GM20000 (cell line): Measurements from ENCODE around the gene AQP5.
A peak's percentile ranks its signal among the peaks of the same experiment; 100 is the strongest.

Experiments
- DNase-seq: peaks from one replicate; pipeline ENCODE4 v3.0.0; 2012; ENCODE audit warnings: low spot score
- TF ChIP-seq, protein P1 (sequence below): IDR thresholded peaks from 2 replicates; pipeline ENCODE4 v1.5.1; 2012; ENCODE audit warnings: mild to moderate bottlenecking, control low read depth; ENCODE audit errors: extremely low read depth, missing control alignments

AQP5 gene

DNA sequence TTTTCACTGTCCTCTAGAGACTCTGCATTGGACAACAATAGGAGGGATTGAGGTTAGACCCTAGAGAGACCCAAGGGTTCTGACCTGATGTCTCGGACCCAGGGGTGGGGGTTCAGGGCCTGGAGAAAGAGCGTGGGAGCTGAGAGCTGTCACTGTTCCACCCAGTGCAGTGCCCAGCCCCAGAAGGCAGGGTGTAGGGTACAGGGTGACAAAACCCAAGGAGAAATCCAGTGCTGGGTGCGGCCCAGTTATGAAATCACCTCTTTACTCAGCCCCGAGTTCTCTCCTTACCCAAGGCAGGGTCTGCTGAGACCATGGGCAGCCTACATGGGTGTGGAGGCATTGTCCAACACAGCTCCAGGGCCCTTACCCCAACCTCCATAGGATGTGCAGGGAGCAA lies 8.5 kb upstream of the AQP5 start:
- no peak for DNase-seq
- TF ChIP-seq, protein P1, sequence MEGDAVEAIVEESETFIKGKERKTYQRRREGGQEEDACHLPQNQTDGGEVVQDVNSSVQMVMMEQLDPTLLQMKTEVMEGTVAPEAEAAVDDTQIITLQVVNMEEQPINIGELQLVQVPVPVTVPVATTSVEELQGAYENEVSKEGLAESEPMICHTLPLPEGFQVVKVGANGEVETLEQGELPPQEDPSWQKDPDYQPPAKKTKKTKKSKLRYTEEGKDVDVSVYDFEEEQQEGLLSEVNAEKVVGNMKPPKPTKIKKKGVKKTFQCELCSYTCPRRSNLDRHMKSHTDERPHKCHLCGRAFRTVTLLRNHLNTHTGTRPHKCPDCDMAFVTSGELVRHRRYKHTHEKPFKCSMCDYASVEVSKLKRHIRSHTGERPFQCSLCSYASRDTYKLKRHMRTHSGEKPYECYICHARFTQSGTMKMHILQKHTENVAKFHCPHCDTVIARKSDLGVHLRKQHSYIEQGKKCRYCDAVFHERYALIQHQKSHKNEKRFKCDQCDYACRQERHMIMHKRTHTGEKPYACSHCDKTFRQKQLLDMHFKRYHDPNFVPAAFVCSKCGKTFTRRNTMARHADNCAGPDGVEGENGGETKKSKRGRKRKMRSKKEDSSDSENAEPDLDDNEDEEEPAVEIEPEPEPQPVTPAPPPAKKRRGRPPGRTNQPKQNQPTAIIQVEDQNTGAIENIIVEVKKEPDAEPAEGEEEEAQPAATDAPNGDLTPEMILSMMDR: no peak

DNA sequence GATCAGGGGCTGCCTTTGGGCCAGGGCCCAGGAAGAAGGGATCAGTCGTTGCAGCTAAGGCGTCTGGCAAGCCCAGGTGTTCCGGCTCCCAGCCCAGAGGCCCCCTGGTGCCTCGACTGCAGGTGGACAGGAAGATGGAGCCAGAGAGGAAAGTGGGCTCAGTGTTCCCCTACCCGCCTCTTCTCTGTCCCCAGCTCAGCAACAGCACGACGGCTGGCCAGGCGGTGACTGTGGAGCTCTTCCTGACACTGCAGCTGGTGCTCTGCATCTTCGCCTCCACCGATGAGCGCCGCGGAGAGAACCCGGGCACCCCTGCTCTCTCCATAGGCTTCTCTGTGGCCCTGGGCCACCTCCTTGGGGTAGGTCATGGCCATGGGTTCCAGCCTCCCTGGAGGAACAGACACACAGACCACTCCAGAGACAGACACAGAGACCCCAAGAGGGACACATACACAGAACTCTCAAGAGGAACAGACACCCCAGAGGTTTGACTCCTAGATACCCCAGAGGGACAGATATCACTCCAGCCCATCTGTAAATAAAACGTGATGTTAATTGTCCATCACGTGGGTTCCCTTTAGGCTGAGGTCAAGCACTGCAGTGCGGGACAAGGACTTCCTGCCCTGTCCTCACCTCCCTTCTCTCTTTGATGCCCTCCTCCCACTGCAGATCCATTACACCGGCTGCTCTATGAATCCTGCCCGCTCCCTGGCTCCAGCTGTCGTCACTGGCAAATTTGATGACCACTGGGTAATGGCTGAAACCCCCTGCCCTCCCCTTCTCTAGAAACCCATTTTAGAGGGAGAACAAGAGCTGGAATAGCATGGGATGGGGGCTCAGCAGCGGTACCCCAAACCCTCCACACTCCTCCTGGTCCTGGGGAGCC lies 7.5 kb upstream of the AQP5 start:
- DNase-seq: no peak
- TF ChIP-seq, protein P1: no peak

DNA sequence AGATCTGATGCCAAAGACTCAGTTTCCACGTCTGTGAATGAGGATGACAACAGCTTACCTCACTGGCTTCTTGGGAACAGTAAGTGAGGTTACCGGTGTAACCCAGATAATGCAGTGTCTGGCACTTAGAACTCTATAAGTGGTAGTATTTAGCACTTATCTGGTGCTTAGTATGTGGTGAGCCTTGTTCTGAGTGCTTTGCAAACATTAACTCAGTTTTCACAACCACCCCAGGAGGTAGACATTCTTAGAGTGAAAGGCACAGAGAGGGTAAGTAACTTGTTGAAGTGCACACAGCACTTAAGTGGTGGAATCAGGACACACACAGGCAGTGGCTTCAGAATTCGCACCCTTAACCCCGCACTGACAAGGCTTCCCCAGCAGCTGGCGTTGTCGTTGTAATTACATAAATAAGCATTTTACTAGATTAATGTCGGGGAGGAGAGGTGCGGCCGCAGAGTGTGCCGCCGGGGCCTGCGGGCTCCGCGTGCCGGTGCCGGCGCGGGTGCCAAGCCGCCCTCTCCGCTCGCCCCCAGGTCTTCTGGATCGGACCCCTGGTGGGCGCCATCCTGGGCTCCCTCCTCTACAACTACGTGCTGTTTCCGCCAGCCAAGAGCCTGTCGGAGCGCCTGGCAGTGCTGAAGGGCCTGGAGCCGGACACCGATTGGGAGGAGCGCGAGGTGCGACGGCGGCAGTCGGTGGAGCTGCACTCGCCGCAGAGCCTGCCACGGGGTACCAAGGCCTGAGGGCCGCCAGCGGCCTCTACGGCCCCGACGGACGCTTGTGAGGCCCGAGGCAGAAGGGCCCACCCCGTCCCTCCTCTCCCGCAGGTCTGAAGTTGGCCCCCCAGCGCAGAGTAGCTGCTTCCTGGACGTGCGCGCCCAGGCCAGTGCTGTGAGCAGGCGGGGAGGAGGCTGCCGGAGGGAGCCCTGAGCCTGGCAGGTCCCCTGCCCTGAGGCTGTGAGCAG lies 6.5 kb upstream of the AQP5 start:
- TF ChIP-seq, protein P1: no peak
- DNase-seq: no peak

DNA sequence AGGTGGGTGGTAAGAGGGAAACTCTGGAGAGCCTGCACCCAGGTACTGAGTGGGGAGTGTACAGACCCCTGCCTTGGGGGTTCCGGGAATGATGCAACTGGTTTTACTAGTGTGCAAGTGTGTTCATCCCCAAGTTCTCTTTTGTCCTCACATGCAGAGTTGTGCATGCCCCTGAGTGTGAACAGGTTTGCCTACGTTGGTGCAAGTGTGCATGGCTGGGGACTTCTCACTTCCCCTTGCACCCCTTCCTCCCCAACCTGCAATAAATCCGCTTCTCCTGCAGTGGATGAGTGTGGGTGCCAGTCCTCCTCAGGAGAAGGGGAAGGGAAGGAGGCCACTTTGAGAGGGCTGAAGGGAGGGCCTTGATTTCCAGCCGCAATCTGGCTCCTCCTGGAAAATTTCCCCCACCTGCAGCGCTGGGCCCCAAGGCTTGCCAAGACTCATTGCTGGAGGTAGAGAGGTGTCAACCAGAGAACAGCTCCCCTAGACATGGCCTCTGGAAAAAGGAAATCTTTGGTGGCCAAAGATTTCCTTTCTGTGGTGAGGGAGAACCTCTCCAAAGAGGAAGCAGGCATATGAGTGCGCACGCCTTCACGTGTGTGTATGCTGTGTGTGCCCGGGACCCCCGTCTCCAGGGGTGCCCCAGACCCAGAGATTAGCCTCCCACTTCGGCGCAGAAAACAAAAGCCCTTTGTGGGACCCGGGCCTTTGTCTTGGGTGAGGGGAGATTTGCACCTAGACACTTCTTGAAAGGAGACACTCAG lies 5.6 kb upstream of the AQP5 start:
- peak; percentile 40 for DNase-seq
- TF ChIP-seq, protein P1: no peak

DNA sequence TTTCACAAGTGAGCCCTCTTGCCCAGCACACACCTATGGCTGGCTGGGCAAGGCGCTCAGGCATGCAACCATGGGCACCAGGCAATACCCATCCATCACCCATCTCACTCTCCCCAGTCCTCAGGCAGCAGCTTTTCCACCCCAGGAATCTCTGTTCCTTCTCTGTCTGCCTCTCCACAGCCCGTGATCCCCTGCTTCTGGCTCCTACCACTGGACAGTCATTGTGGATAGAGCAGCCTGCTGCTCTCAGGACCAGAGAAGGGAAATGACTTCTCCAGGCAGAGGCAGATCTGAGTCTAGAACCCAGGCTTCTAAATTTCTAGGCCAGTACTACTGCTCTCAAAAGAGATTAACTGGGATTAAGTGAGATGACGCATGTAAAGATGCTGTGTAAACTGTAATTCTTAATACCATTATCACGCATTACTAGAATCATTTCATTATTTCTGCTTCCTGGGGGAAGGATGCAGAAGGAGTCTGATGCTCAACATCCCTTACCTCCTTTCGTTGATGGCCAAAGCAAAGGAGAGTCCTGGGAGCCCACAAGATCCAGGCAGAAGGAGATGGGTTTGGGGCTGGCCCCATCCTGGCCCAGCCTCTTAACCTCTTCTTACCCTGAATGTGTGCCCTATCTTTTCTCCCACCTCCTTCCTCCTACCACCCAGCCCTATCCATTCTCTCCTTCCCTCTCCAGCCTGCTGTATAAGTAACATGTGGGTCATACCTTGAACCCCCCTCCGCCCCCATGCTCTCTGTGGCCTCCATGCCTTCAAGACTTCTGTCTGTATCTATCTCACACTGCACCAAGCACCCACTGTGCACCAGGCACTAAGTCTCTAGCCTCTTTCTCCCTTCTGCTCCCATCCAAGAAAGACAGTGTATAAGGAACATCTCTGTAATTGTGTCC lies 4.8 kb upstream of the AQP5 start:
- TF ChIP-seq, protein P1: no peak
- DNase-seq: no peak

DNA sequence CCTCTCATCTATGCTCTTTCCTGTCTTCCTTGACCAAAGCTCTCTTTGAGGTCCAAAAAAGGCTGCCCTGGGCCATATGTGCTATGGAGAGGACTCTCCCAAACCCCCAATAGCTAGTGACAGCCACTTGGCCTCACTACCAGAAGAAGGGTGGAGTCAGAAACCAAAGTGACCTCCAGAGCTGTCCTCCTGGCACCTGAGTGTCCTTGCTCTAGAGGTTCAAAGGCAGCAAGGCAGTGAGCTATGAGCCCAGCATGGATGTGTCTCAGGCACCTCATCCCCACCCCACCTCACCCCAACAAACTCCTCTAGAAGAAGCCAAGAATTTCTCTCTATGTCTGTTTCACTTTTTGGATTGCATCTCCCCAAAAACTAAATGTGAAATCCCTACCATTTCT lies 4.1 kb upstream of the AQP5 start:
- DNase-seq: no peak
- TF ChIP-seq, protein P1: no peak
